Esophagus (tissue), 2 donors: ENCODE measurements around the gene USP5. TPM values are rescaled to one million over a fixed set of nuclear protein-coding genes. Genes with fewer than 3 reads are reported as not detected.
"Not testable (repeated sequence)": the region's sequence is repeated elsewhere in the genome, so short reads cannot be mapped to it uniquely, and the experiment has no call there.

Source experiments
- H3K27ac ChIP-seq, 2 donors: one replicate each; pipeline ENCODE4 v1.5.1; 2013; ENCODE audit warnings: low read depth in 2 of 2, mild to moderate bottlenecking in 2 of 2, inconsistent platforms in 1 of 2, low read length in 1 of 2, moderate library complexity in 1 of 2
- H3K27me3 ChIP-seq, 2 donors: one replicate each; pipeline ENCODE4 v1.6.1; 2013; ENCODE audit warnings: low read length in 2 of 2, control low read depth in 1 of 2, mild to moderate bottlenecking in 1 of 2; ENCODE audit not compliant: insufficient read depth in 2 of 2, control insufficient read depth in 1 of 2
- H3K36me3 ChIP-seq, 2 donors: one replicate each; pipeline ENCODE4 v1.6.1; 2013; ENCODE audit warnings: low read length in 1 of 2; ENCODE audit not compliant: control insufficient read depth in 2 of 2, insufficient read depth in 2 of 2
- H3K4me1 ChIP-seq, 2 donors: one replicate each; pipeline ENCODE4 v1.6.1; 2013; ENCODE audit warnings: low read length in 1 of 2; ENCODE audit not compliant: control insufficient read depth in 2 of 2, insufficient read depth in 2 of 2
- H3K4me3 ChIP-seq, 2 donors: one replicate each; pipeline ENCODE4 v1.5.1; 2013; ENCODE audit warnings: low read length in 2 of 2, mild to moderate bottlenecking in 2 of 2, low read depth in 1 of 2, moderate library complexity in 1 of 2
- H3K9me3 ChIP-seq, 2 donors: one replicate each; pipeline ENCODE4 v1.6.1; 2013; ENCODE audit warnings: mild to moderate bottlenecking in 2 of 2, low read depth in 1 of 2, low read length in 1 of 2, moderate library complexity in 1 of 2; ENCODE audit not compliant: control insufficient read depth in 2 of 2, insufficient read depth in 1 of 2
- WGBS, 2 donors: extraction: QIAGEN DNeasy Blood & Tissue Kit; methylation state at CpG; one replicate each; pipeline ENCODE4 v1.1.7; 2013; 5-methylcytosine and 5-hydroxymethylcytosine counted together
- polyA plus RNA-seq, 2 donors: library from polyadenylated mRNA; stranded (reverse); fragments of 200-250 nt; gene quantifications; one replicate each; pipeline ENCODE4 v1.2.3, GENCODE V29; 2013
- donor health status: healthy with polysubstance abuse.
- donor health status: Bipolar disorder and iron deficiency.

Gene USP5
- polyA plus RNA-seq, 2 donors: 21.4 to 40.7 TPM

GRCh38 chr12:6868211-6869048, 16.5 kb downstream of the USP5 start:
- H3K9me3 ChIP-seq: no peaks in the 10 kb centered on the region
- 7 to 10% methylated on average over 22 of the region's 22 CpGs for WGBS, 2 donors
- H3K36me3 ChIP-seq: peaks cover 8 to 37% of the 10 kb centered on the region in 2 donors
- H3K4me3 ChIP-seq: peak overlapping the region; percentile 84 to 96
- H3K27ac ChIP-seq: peak overlapping the region; percentile 93 to 95
- H3K27me3 ChIP-seq: no peaks in the 10 kb centered on the region
- H3K4me1 ChIP-seq: peaks cover 3 to 29% of the 10 kb centered on the region in 2 donors

GRCh38 chr12:6869049-6870021, 17.4 kb downstream of the USP5 start:
- Histone ChIP-seq H3K9me3 (no peaks in the 10 kb centered on the region), H3K36me3 (peaks cover 8 to 35% of the 10 kb centered on the region in 2 donors), H3K4me3 (peak overlapping the region; percentile 84 to 96), H3K4me1 (peaks cover 3 to 33% of the 10 kb centered on the region in 2 donors), H3K27ac (peak overlapping the region in 1 of 2 donors; percentile 51), H3K27me3 (no peaks in the 10 kb centered on the region)
- 24 to 26% methylated on average over 12 of the region's 12 CpGs for WGBS, 2 donors

GRCh38 chr12:6870304-6870703, 18.4 kb downstream of the USP5 start:
- H3K4me1 ChIP-seq: peaks cover 3 to 33% of the 10 kb centered on the region in 2 donors
- H3K4me3 ChIP-seq: not testable (repeated sequence)

GRCh38 chr12:6871052-6871957, 19.4 kb downstream of the USP5 start:
- H3K4me1 ChIP-seq: peaks cover 3 to 33% of the 10 kb centered on the region in 2 donors
- WGBS, 2 donors: 63 to 67% methylated on average over 12 of the region's 12 CpGs
- peak overlapping the region; percentile 40 to 97 for H3K27ac ChIP-seq
- peaks cover 5 to 24% of the 10 kb centered on the region in 2 donors for H3K36me3 ChIP-seq
- H3K9me3 ChIP-seq: no peaks in the 10 kb centered on the region
- H3K4me3 ChIP-seq: no peak overlapping the region
- H3K27me3 ChIP-seq: no peaks in the 10 kb centered on the region

More at GRCh38 chr12:6870304-6870703, 18.4 kb downstream of the USP5 start:
- H3K9me3 ChIP-seq, H3K27me3 ChIP-seq: not testable (repeated sequence)
- peaks cover 5 to 27% of the 10 kb centered on the region in 2 donors for H3K36me3 ChIP-seq
- peak overlapping the region in 1 of 2 donors; percentile 51 for H3K27ac ChIP-seq
- WGBS, 2 donors: 43 to 67% methylated on average over 4 of the region's 4 CpGs

- no peaks in the 10 kb centered on the region for H3K27me3 ChIP-seq
- peak overlapping the region; percentile 92 to 97 for H3K27ac ChIP-seq
- H3K4me1 ChIP-seq: peaks cover 3 to 29% of the 10 kb centered on the region in 2 donors
- WGBS, 2 donors: 1 to 2% methylated on average over 31 to 40 of the region's 40 CpGs
- peak overlapping the region; percentile 69 to 80 for H3K4me3 ChIP-seq
- H3K9me3 ChIP-seq: no peaks in the 10 kb centered on the region
- peaks cover 5 to 24% of the 10 kb centered on the region in 2 donors for H3K36me3 ChIP-seq
Measured at GRCh38 chr12:6872073-6873048, 20.4 kb downstream of the USP5 start.

GRCh38 chr12:6873094-6874014, 21.4 kb downstream of the USP5 start, which contains the start of gene SPSB2:
Gene SPSB2 (minus strand): TSS chr12:6873303. CDS start chr12:6872901, 402 bp downstream.
- no peaks in the 10 kb centered on the region for H3K27me3 ChIP-seq
- peaks cover 5 to 24% of the 10 kb centered on the region in 2 donors for H3K36me3 ChIP-seq
- peak within 1 kb of the TSS; percentile 69 to 80 for H3K4me3 ChIP-seq
- 0 to 1% methylated on average over 58 to 66 of the region's 66 CpGs for WGBS, 2 donors
- H3K27ac ChIP-seq: peak within 1 kb of the TSS; percentile 92 to 97
- H3K4me1 ChIP-seq: peaks cover 3 to 28% of the 10 kb centered on the region in 2 donors
- H3K9me3 ChIP-seq: no peaks in the 10 kb centered on the region

- WGBS, 2 donors: 47 to 53% methylated on average over 9 of the region's 9 CpGs
- not testable (repeated sequence) for H3K9me3 ChIP-seq, H3K27me3 ChIP-seq
- H3K36me3 ChIP-seq: peaks cover 5 to 22% of the 10 kb centered on the region in 2 donors
- H3K4me1 ChIP-seq: peaks cover 3 to 22% of the 10 kb centered on the region in 2 donors
- peak overlapping the region; percentile 92 to 97 for H3K27ac ChIP-seq
- H3K4me3 ChIP-seq: peak overlapping the region in 1 of 2 donors; percentile 80
Measured at GRCh38 chr12:6874015-6874368, 22.0 kb downstream of the USP5 start.
